GM18858 (cell line): Measurements from ENCODE around the gene RPP30.

Experiments used
- ATAC-seq: cut with Tn5 transposase; IDR thresholded peaks from one replicate; pipeline ENCODE4 v1.9.1; 2021; ENCODE audit not compliant: unreplicated experiment

Gene RPP30

DNA sequence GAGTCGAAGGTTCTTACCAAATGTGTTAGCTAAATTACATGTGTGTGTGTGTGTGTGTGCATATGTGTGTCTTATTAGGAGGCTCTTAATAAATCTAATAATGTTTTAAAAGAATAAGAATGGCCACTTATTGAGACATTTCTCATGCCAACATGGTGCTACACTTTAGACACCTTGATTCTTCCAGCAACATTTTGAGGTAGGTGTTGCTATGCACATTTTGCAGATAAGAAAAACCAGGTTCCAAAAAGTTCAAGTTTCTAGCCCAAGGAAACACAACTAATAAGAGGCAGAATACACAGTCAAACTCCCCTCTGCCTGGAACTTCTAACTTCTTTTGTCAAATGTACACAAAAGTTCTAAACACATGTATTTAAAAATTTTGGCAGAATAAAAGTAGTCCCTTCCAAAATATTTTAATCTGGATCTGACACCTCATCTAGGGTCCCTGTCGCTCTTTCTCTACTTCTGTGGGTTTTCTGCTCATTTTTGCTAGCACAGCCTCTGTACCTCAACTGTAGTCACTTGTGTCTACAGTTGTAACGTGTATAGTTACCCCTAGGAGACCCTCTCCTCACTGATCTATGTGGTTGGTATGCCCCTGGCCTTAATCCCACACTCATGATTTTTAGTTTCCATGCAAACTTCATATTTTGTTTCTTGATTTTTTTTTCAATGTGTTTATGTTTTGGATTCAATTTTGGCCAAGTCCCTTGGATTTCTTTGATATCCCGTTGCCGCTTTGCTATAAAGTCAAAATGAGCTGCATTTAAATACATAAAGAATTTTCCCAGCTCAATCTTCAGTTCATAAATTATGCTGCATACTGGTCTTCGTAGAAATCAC is 44.8 kb downstream of the RPP30 start:
- no peak for ATAC-seq

DNA sequence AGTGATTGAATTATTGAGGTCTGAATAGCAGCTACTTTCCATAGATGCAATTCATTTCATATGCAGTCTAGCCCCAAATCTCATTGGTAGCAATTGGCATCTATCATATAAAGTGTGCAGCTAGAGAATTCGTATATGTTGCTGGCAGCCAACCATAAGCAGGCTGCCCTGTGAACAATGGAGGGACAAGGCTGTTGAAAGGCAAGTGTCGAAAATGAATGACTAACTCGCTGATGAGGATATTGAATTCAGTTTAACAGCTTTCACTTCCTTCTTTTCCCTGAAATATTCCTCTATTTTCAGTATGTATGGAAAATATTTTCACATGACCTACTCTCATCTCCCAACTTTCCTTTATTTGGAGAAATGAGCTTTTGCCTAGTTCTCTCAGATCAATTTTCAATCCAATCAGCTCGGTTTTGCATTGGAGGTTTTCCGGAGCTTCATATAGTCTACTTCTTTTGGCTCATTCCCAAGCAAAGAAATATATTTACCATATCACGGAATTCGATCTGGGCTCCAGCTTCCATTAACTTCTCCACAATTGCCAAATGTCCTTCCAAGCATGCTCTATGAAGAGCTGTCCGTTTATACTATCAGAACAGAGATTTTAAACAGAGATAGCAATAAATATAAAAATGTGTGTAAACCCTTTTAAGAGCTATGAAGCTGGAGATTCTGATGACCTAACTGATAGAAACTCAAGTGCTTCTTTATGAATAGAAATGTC is 45.6 kb downstream of the RPP30 start:
- no peak for ATAC-seq

DNA sequence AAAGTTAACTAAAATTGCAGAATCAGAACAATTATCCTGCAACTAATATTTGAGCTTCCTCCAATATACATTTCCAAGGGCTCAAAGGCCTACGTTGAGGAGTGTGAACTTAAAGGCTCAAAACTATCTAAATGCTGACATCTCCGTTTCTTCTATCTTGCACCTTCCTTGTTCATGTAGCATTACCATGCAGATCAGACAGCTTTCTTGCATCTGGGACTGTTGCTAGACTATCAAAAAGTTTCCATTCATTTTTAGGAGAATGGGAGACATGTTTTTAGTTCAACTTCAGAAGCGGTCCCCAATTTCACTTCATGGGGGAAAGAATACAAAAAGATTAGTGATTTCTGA is 46.2 kb downstream of the RPP30 start:
- no peak for ATAC-seq

DNA sequence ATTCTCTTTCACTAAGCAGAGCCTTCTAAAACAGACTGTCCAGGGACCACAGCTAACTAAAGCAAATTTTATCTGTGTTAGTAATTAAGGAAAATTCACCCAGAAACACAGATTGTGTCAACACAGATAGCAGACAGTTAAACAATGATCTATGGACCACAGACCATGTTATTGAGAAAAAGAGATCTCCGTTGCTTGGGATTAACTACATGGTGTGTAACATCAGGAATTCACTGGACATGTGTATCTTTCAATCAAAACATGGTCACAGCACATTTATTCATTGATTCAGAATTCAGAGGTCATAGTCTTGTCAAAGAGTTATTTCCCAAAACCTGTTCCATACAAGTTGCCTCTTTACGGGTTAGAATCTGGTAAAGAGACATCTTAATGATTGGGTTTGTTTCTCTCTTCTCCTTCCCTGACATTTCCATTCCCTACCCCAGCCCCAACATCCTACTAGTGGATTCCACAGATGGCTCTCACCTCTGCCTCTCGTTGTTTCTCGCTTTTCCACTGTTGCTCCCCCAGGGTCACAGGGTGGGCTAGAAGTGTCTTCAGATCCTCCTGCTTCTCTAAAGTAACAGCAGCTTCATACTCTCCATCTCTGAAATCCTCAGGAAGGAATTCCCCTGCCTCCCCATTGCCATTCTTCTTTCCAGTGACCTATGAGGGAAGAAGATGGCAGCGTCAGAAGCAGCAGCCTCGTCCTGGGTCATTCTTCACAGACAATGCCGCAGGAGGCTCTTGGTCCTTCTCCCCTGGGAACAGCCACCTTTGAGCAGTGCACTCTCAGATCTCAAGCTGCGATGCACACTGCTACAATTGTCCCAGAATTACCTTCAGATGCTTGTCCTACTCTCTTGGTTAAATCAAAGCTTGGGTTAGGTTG is 48.2 kb downstream of the RPP30 start:
- ATAC-seq: no peak

DNA sequence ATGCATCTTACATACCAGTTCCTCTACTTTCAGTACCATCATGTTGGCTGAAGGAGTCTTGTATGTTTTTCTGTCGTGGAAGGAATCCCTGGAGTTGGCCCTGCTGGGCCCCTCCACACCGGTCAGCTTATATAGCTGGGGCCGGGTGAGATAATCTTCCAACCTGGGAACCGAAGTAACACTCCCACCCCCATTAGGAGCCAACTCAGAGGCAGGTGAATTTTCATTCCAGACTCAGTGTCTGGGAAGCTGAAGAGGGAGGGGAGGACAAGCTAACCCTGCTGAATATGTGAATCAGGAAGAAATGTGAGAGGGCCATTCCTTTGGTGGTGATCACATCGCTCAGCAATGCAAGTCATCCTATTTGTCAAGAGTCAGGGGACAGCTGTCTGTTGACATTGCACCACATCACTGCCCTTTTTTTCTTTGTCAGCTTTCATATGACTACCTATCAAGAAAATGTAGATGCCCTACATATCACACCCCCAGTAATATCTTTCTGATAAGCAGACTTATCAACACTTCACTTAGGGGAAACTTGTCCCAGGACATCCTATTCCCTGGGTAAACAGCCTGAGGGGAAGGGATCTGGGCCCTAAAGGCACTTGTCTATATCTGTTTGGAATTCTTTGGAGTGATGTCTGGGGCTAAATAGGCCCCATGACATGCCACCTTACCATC is 49.4 kb downstream of the RPP30 start, which contains the start of gene ANKRD1:
TSS of gene ANKRD1 (minus strand) at position 102 of the 681 bp plus-strand sequence. CDS start at position 42, 60 bp downstream.
- ATAC-seq: no peak

DNA sequence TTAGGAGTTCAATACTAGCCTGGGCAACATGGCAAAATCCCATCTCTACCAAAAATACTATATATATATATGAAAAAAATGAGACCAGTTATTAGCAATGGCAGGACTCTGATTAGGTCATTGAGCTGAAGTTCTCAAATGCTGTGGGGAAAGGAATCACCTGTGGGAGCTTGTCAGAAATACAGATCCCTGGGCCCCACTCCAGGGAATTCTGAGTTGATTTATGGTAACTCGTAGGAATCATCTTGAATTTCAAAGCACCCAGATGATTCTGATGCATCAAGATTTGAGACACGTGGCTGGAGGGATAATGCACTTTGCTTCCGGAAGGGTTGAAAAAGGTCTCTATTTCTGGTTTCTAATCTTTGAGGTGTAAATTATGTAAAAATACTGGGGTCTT is 50.1 kb downstream of the RPP30 start:
- ATAC-seq: no peak

DNA sequence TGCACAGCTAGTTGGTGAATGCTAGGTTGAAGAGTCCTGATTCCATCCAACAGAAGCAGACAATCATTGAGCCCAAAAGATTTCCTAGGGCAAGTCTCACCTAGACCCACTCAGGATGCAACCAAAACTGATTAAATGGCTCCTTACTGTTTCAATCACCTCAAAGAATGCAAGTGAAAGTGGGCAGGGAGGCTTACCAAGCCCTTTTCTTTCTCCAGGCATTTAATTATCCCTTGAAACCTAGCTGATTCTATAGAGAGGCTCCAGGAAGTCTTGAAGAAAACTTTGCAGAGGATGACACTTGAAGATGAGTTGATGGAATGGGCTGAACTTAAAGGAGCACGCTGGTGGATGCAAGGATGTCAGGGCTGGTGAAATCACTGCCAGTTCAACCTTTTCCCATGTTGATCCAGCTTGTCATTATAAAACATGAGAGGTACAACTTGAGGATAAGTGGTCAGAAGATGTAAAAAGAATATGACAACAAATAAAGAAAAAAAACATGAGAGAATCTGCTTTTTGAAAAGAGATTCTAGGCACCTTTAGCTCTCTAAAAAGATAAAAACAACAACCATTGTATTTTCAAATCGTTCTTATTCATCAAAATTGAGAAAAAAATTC is 51.4 kb downstream of the RPP30 start:
- ATAC-seq: no peak

DNA sequence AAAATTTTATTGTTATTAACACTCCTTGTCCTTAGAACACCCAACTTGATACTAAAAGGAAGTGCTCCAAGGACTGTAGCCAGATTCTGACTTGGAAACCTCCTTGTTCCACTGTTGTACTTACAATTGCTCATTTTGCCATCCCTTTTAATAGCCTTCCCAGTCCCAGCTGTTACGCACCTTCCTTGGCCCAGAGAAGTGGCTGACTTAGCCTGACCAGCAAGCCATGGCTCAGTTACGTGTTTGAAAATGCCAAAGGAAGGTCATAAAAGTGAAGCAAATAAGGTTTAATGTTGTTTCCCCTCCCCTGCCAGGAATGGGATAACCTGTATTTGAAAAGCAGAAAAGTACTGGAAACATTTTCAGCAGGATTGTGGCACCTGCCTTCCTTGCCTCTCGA is 52.8 kb downstream of the RPP30 start:
- no peak for ATAC-seq

DNA sequence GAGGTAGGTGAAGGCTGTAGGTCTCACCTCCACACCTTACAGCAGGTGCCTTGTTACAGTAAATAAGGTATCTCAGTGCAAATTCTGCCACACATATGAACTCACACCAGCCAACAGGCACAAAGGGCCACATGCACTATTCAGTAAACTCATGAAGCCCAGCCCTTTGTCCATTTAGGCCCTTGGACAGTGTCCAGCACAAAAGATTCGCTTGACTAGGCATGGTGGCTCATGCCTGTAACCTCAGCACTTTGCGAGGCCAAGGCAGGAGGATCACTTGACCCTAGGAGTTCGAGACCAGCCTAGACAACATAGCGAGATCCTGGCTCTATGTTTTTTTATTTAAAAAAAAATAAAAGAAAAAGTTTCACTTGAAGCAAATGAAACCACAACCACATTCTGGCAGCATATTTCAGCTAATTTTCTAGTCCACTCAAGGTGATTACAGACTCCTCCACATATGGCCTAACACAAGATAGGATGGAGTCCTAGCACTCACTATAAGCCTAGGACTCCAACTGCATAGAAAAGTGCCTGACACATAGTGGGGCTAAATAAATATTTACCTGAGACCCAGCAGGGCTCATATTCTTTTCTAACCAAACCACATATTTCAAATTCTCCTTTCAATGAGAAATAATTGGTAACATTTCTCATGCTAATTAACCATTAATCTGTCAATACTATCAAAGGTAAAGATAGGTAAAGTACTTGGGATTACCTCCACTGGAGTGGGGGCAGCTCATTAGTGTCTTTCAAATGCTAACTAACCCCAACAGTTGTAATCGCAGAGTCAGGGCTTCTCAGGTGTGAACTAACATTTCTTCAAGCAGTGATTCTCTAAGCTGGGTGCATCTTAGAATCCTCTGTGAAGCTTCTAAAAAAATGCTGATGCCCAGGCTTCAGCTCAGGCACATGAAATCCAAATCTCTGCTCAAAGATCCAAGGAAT is 53.6 kb downstream of the RPP30 start:
- no peak for ATAC-seq

DNA sequence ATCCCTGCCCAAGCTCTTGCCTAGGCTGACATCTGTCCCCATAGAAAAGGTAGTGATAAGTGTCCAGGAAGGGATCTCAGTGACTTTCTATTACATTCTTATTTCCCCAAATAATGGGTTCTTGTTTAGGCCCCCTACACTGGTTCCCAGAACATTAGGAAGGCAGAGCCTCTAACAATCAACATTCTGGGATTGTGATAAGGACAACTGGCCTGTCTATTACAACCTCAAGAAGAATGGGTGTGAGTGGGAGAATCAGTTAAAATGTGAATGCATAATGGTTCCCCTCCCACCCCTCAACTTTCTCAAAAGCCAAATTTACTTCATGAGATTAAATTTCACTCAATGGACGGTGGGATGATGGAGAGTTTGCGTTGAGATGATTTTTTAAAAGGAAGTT is 55.5 kb downstream of the RPP30 start:
- no peak for ATAC-seq

DNA sequence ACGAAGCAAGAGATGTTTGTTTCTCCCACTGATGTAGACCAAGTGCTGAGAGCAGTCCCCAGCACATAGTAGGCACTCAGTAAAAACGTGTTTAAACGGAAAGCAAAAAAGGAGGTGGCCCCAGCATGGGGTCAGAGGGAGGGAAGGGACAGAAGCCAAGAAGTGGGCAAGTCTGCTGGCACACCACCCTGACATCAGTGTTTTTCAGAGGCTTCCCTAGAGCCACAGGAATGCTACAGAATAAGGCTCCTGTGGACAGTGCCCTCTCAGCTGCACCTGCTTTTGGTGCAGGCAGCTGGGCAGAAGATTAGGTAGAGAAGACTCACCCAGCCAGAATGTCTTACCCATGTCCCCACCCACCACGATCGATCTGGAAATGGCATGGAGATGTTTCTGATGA is 57.4 kb downstream of the RPP30 start:
- no peak for ATAC-seq

DNA sequence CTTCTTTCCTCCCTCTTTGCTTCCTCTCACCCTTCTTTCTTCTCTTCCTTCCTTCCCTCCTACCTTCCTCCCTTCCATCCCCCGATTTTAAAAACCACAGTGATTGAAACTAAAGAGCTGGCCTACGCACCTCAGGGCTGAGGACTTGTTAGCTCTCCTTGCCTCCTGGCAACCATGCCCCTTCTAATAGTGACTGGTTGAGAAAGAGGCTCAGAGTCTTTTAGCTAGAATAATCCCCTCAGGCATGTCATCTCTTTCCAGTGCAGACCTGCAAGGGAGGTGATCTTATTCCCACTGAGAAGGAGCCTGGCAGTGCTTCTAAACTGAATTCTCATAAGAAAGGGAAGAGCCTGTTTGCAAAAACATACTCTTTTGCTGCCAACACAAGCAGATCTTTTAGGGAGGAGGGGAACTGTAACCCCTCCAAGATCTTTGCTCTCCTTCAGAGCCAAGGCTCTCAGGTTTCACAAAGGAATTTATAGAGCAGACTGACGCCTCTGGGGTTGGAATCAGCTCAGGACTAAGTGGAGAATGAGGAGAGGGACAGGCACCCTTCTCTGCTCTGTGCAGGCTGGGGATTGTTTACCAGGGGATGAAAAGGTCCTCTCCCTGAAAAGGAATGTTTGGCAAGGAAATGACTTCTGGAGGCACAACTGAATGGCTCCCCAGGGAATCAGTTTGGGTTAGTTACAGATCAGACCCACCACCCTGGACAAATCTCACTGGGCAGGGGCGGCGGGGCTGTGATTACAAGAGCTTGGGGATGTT is 58.5 kb downstream of the RPP30 start:
- ATAC-seq: no peak

DNA sequence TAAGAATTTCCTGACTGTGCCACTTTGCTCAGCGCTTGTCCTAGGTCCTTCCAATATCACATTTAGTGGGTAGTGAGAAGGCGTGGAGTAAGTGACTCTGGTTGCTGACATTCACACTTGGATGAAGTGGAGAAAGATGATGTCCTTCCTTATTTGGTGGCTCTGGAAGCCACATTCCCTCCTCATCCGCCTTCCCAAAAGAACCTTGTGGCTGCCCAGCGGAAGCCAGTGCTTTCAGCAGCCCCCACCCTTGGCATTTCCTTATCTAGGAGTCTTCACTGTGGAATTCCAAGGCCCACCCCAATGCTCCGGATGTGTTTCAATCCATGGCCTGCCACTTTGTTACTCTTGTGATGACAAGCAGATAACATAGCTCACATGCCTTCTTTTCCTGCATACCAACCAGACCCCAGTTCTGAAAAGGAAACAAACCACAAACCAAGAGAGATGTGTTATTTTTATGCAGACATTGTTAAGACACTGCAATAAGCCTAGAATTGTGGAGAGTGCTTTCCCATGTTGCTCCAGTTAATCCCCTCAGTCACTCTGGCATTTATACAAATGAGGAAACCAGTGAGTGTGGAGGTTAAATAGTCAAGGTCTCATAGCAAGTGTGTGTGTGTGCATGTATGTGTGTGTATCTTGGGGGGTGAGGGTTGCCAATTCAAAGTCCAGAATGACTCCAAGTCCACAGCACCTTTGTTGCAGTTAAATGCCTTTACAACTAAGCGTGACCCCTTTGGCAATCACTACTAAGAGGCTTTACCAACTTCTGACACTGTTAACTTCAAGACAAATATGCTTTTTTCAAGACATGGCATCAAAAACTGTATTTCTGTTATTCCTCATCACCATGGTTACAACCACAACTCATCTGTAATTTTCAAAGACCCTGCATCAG is 59.4 kb downstream of the RPP30 start:
- ATAC-seq: no peak

DNA sequence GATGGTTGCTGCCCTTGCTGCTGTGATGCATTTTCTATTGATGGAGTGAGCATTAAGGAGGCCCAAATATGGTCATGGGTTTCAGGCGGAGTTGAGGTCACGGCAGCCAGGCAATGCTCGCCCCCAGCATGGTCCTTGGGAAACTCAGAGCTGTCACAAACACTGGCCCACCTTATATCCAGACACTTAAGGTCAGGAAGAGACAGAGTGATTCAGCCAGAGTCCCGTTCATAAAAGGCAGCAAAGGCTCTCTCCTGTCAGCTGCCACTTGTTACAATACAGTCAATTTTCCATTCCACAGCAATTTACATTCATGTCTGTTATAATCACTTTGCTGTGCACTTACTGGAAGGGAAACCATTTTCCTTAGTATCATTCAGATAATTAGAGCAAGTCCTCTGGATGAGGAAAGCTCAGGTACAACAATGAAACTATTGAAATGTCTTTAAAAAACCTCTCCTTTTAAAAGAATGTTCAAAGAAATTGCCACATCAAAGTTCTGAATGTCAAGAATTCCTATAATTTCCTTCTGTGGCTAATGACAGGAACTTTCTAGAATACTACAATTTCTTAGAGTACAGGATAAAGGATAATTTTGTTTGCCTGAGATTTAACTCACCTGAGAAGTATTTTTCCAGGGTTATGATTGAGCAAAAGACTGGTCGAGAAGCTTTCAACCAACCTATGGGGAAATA is 64.0 kb downstream of the RPP30 start:
- ATAC-seq: no peak

DNA sequence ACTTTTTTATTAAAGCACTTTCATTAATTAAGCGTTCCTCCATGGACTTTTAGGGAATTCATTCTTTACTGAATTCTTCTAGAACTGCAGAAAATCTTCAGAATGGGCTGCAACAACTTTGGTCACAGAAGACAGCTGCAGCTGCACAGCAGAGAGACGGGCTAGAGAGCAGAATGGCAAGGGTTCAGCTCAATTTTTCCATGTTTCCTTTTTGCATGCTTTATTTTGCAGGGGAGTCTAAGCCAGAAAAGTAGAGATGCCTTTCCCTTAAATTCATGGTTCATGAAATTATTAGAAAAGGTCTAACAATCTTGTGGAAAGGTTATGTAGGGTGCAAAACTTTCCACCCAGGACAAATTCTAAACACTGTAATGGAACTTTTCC is 64.5 kb downstream of the RPP30 start:
- no peak for ATAC-seq

DNA sequence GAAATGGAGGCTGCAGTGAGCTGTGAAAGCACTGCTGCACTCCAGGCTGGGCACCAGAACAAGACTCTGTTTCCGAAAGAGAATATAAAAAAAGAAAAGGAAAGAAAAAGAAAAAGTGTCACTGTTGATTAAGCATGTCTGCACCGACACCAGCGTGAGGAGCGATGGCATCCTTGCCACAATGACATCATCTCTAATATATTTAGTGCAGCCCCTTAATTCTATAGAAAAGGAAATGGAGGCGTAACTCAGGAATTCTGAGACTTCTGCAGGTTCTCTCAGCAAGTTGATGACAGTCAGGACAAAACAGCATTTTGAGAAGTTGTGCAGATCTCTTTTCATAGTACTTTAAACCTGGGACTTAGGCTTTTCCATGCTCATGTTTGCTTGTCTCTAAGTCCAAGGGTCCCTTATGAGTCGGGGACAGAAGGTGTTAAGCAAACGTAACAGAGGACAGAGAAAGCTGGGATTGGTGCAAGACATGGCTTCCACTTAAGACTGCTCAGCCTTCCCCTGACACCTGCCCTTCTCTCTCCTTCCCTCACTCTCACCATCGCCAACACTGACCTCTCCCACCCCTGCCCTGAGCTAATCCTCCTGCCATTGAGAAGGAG is 66.0 kb downstream of the RPP30 start:
- ATAC-seq: no peak

DNA sequence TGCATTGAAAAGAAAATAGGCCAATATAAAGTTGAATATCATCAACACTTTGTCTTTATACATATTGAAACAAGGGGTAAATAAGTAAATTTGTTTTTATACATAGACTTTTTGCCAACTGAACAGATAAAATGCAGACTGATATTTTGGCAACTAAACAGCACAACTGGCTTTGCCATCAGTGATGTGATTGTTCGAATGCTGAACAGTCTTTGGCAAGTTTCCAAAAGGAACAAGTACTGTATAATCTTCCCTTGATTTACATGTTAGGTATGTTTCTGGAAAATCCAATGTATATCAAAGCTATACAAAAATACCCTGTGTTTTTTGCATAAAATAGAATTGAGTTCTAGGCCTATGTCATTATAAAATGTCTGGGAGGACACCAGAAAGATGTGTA is 67.3 kb downstream of the RPP30 start:
- ATAC-seq: no peak
